ENCODE data around the gene NSUN7.

NSUN7 gene

GRCh38 chr4:40850496-40850895, 100.7 kb downstream of the NSUN7 start:
- no peak for DNase-seq

GRCh38 chr4:40856277-40856839, 106.6 kb downstream of the NSUN7 start:
- DNase-seq, result no peak

GRCh38 chr4:40856840-40857362, 107.1 kb downstream of the NSUN7 start:
- DNase-seq, result peak; percentile 79

GRCh38 chr4:40857956-40858355, 108.2 kb downstream of the NSUN7 start:
- no peak for DNase-seq

- DNase-seq, result no peak
Observed at GRCh38 chr4:40858962-40859361, 109.2 kb downstream of the NSUN7 start.

Data from activated CD8-positive, alpha-beta memory T cell treated with anti-CD3 and anti-CD28 coated beads for 24 hours (primary cell).